Neural progenitor cell (in vitro differentiated cells): ENCODE results near the gene TSC2. TPM values are rescaled to one million over a fixed set of nuclear protein-coding genes. Genes with fewer than 3 reads are reported as not detected.
A peak's percentile ranks its signal among the peaks of the same experiment; 100 is the strongest.

ENCODE experiments used
- DNase-seq: peaks from one replicate; pipeline ENCODE4 v3.0.0-alpha.2; 2016; ENCODE audit warnings: low spot score
- H2AFZ ChIP-seq: fragments of 200-600 bp; sonication (generic); replicated peaks from 2 replicates; pipeline ENCODE4 v1.6.1; 2016; ENCODE audit warnings: antibody characterized with exemption
- H3F3A ChIP-seq: fragments of 200-600 bp; sonication (generic); 2 replicates; pipeline ENCODE4 v1.6.1; 2016; ENCODE audit warnings: antibody characterized with exemption, low read depth
- H3K27ac ChIP-seq: fragments of 200-600 bp; sonication (generic); 2 replicates; pipeline ENCODE4 v1.5.1; 2016; ENCODE audit warnings: mild to moderate bottlenecking
- H3K27me3 ChIP-seq: fragments of 200-600 bp; sonication (generic); 2 replicates; pipeline ENCODE4 v1.6.1; 2016; ENCODE audit warnings: mild to moderate bottlenecking, moderate library complexity
- H3K36me3 ChIP-seq: fragments of 200-600 bp; sonication (generic); 2 replicates; pipeline ENCODE4 v1.5.1; 2016
- H3K4me1 ChIP-seq: fragments of 200-600 bp; sonication (generic); 2 replicates; pipeline ENCODE4 v1.6.1; 2016; ENCODE audit warnings: mixed run types
- H3K4me2 ChIP-seq: fragments of 200-600 bp; sonication (generic); 2 replicates; pipeline ENCODE4 v1.6.1; 2016
- H3K4me3 ChIP-seq: fragments of 200-600 bp; sonication (generic); 2 replicates; pipeline ENCODE4 v1.5.1; 2016
- H3K79me2 ChIP-seq: fragments of 200-600 bp; sonication (generic); 2 replicates; pipeline ENCODE4 v1.6.1; 2016; ENCODE audit warnings: low read depth
- H3K9ac ChIP-seq: fragments of 200-600 bp; sonication (generic); 2 replicates; pipeline ENCODE4 v1.6.1; 2016
- H3K9me3 ChIP-seq: fragments of 200-600 bp; sonication (generic); 2 replicates; pipeline ENCODE4 v1.5.1; 2016; ENCODE audit warnings: low read depth
- H4K20me1 ChIP-seq: fragments of 200-600 bp; sonication (generic); 2 replicates; pipeline ENCODE4 v1.6.1; 2016; ENCODE audit warnings: low read depth
- H3K27ac Mint-ChIP-seq: 3 replicates; pipeline ENCODE4 v1.8.0; 2021; ENCODE audit warnings: mixed read lengths
- H3K27me3 Mint-ChIP-seq: 2 replicates; pipeline ENCODE4 v1.8.0; 2022; ENCODE audit warnings: low read depth, mild to moderate bottlenecking, inconsistent platforms, moderate library complexity, mixed read lengths; ENCODE audit not compliant: insufficient read depth
- H3K36me3 Mint-ChIP-seq: 3 replicates; pipeline ENCODE4 v1.8.0; 2021; ENCODE audit warnings: mixed read lengths
- H3K4me1 Mint-ChIP-seq: 3 replicates; pipeline ENCODE4 v1.8.0; 2021; ENCODE audit warnings: mixed read lengths
- H3K4me3 Mint-ChIP-seq: 3 replicates; pipeline ENCODE4 v1.8.0; 2021; ENCODE audit warnings: mild to moderate bottlenecking, moderate library complexity, mixed read lengths
- H3K9me3 Mint-ChIP-seq: 3 replicates; pipeline ENCODE4 v1.8.0; 2020; ENCODE audit warnings: mixed read lengths
- EZH2 ChIP-seq: fragments of 200-600 bp; sonication (generic); IDR thresholded peaks from 2 replicates; pipeline ENCODE4 v1.6.1; 2017; ENCODE audit warnings: antibody characterized with exemption, mild to moderate bottlenecking, moderate library complexity
- EZH2phosphoT487 ChIP-seq: fragments of 200-600 bp; sonication (generic); IDR thresholded peaks from 2 replicates; pipeline ENCODE4 v1.6.1; 2017; ENCODE audit warnings: antibody characterized with exemption
- total RNA-seq: library from RNA; depleted of rRNA; stranded (reverse); fragments of >200 nt; gene quantifications from 2 replicates; pipeline ENCODE4 v1.2.3, GENCODE V29; 2015; ENCODE audit warnings: low replicate concordance
- TF ChIP-seq, protein P1 (sequence below): fragments of 200-600 bp; sonication (generic); IDR thresholded peaks from 2 replicates; pipeline ENCODE4 v1.5.1; 2017; ENCODE audit warnings: antibody characterized with exemption, mild to moderate bottlenecking

Gene TSC2
- total RNA-seq, 1 donor from 2014 or later, result 55.1 TPM

DNA sequence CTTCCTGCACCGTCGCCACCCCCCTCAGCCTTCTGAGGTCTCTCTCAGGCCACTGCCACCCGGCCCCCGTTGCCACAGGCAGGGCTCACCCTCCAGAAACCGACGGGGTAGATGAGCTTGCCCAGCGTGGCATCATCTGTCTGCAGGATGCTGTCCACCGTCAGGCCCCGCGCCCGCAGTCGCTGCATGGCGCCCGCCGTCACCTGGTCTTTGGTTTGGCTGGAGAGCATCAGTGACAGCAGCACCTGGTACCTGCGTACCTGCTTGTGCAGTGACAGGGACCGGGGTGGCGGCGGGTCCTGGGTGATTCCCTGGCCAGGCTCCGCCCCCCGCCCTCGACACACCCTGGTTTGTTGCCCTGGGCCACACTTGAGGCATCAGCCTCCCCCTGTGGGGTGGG, 3.2 kb upstream of the TSC2 start:
- Mint-ChIP-seq H3K27me3 (peaks cover 2% of the 10 kb centered on the region), H3K27ac (no peak overlapping the region), H3K4me1 (peaks cover 20% of the 10 kb centered on the region), H3K9me3 (no peaks in the 10 kb centered on the region), H3K36me3 (peaks cover 2% of the 10 kb centered on the region), H3K4me3 (no peak overlapping the region)
- no peak for DNase-seq
- H3K27me3 ChIP-seq, result no peaks in the 10 kb centered on the region
- TF ChIP-seq, protein P1, sequence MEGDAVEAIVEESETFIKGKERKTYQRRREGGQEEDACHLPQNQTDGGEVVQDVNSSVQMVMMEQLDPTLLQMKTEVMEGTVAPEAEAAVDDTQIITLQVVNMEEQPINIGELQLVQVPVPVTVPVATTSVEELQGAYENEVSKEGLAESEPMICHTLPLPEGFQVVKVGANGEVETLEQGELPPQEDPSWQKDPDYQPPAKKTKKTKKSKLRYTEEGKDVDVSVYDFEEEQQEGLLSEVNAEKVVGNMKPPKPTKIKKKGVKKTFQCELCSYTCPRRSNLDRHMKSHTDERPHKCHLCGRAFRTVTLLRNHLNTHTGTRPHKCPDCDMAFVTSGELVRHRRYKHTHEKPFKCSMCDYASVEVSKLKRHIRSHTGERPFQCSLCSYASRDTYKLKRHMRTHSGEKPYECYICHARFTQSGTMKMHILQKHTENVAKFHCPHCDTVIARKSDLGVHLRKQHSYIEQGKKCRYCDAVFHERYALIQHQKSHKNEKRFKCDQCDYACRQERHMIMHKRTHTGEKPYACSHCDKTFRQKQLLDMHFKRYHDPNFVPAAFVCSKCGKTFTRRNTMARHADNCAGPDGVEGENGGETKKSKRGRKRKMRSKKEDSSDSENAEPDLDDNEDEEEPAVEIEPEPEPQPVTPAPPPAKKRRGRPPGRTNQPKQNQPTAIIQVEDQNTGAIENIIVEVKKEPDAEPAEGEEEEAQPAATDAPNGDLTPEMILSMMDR, result no peak
- TF ChIP-seq EZH2 (no peak), EZH2phosphoT487 (no peak)
- peaks cover 12% of the 10 kb centered on the region for H3K4me1 ChIP-seq
- no peaks in the 10 kb centered on the region for H3K36me3 ChIP-seq
- no peak overlapping the region for H3K27ac ChIP-seq
- H3K79me2 ChIP-seq, result peaks cover 22% of the 10 kb centered on the region
- H3K9me3 ChIP-seq, result no peaks in the 10 kb centered on the region
- H4K20me1 ChIP-seq, result peaks cover 8% of the 10 kb centered on the region
- no peak overlapping the region for H3K4me3 ChIP-seq
- no peak overlapping the region for H2AFZ ChIP-seq
- H3F3A ChIP-seq, result peaks cover 4% of the 10 kb centered on the region
- no peak overlapping the region for H3K4me2 ChIP-seq
- no peak overlapping the region for H3K9ac ChIP-seq

DNA sequence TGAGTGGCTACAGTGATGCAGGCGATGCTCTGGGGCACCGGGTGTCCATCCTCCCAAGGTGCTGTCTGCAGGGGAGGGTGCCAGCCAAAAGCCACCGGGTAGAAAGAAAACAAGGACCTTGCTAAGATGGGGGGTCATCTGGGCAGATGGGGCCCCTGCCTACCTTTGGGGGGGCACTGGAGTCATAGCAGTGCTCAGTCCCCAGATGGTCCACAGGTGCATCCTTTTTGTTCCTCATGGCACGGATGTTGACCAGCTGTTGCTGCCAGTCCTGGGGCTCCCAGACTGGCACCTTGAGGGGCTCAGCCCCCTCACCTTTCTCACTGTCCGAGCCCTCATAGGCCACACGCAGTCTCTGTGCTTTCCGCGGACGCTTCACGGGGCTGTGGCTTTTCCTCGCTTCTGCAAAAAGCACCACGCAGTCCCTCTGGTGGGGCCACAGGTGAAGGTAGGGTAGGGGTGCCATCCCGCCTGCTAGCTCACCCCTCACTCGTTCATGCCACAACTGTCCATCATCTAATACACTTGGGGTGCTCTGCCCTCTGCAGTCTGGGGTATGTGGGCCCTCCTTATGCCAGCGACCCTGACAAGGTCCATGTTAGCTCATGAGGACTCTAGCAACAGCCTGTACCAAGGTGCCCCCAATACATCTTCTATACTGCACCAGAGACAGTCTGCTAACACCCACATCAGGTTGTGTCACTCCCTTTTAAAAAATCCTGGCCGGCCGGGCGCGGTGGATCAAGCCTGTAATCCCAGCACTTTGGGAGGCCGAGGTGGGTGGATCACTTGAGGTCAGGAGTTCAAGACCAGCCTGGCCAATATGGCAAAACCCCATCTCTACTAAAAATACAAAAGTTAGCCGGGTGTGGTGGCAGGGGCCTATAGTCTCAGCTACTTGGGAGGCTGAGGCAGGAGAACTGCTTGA, 1.6 kb upstream of the TSC2 start:
- Histone ChIP-seq H3K4me2 (peak overlapping the region; percentile 97), H3K36me3 (no peaks in the 10 kb centered on the region), H3K27me3 (no peaks in the 10 kb centered on the region), H3K27ac (no peak overlapping the region), H3K9ac (no peak overlapping the region), H4K20me1 (peaks cover 8% of the 10 kb centered on the region), H3K79me2 (peaks cover 22% of the 10 kb centered on the region), H3F3A (peaks cover 4% of the 10 kb centered on the region), H3K4me1 (peaks cover 12% of the 10 kb centered on the region), H3K9me3 (no peaks in the 10 kb centered on the region), H2AFZ (no peak overlapping the region), H3K4me3 (peak overlapping the region; percentile 83)
- Mint-ChIP-seq H3K36me3 (peaks cover 4% of the 10 kb centered on the region), H3K4me1 (peaks cover 19% of the 10 kb centered on the region), H3K27me3 (peaks cover 2% of the 10 kb centered on the region), H3K27ac (no peak overlapping the region), H3K4me3 (peak overlapping the region; percentile 93), H3K9me3 (no peaks in the 10 kb centered on the region)
- no peak for TF ChIP-seq EZH2phosphoT487
- TF ChIP-seq, protein P1, result no peak
- TF ChIP-seq EZH2, result no peak
- DNase-seq, result no peak

- peak overlapping the region; percentile 44 for H2AFZ ChIP-seq
Observed at GRCh38 chr16:2046893-2047329, 874 bp upstream of the TSC2 start.

More at GRCh38 chr16:2046893-2047329, 874 bp upstream of the TSC2 start:
- no peaks in the 10 kb centered on the region for H3K27me3 ChIP-seq
- H3K27ac ChIP-seq, result no peak overlapping the region
- Mint-ChIP-seq H3K27ac (no peak overlapping the region), H3K36me3 (peaks cover 4% of the 10 kb centered on the region), H3K27me3 (peaks cover 2% of the 10 kb centered on the region), H3K4me1 (peaks cover 19% of the 10 kb centered on the region), H3K4me3 (peak overlapping the region; percentile 93), H3K9me3 (no peaks in the 10 kb centered on the region)
- H3K36me3 ChIP-seq, result no peaks in the 10 kb centered on the region
- H3K79me2 ChIP-seq, result peaks cover 22% of the 10 kb centered on the region
- H3K4me1 ChIP-seq, result peaks cover 12% of the 10 kb centered on the region
- no peaks in the 10 kb centered on the region for H3K9me3 ChIP-seq
- peak; percentile 34 for DNase-seq
- peaks cover 8% of the 10 kb centered on the region for H4K20me1 ChIP-seq
- H3K4me2 ChIP-seq, result peak overlapping the region; percentile 97
- TF ChIP-seq EZH2phosphoT487, result no peak
- no peak for TF ChIP-seq EZH2
- TF ChIP-seq, protein P1, result no peak
- peak overlapping the region; percentile 83 for H3K4me3 ChIP-seq
- H3F3A ChIP-seq, result peaks cover 4% of the 10 kb centered on the region
- peak overlapping the region; percentile 34 for H3K9ac ChIP-seq
